ENCODE results near the gene LRRK1.

DNA sequence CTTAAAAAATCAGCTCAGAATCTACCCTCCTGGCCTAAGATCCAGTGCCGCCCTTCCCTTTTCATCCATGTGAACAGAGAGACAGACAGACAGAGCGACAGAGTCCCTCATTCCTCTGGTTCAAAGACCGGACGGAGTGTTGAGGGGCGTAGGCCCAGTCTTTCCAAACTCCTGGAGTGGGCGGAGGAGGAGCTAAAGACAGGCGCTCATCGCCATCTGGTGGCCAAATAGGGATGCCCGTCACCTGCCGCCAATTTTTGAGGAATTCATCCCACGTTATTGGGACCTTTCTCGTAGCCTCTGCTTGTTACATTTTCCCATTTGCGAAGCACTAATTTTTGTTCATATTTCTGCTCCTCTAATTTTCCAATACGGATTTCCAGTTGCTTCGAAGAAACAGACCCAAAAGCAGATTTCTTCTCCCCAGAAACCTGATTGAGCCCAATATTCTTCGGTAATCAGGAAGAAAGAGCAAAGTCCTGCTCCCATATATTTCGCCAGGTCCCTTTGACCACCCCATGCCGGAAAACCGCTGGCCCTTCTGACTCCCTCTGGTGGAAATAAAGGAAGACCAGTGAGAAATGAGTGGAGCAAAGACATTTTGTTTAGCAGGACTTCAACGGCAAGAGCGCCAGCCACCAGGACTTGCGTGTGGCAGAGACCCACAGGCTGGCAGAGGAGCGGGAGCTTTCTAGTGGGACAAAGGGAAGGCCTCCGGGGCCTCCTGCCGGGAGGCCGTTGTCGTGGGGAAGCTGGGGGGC, 88.0 kb downstream of the LRRK1 start:
- no peak for TF ChIP-seq EZH2 (IDR thresholded peaks at IDR 0.05; ENCODE audit: low read length)
- TF ChIP-seq, protein P1, sequence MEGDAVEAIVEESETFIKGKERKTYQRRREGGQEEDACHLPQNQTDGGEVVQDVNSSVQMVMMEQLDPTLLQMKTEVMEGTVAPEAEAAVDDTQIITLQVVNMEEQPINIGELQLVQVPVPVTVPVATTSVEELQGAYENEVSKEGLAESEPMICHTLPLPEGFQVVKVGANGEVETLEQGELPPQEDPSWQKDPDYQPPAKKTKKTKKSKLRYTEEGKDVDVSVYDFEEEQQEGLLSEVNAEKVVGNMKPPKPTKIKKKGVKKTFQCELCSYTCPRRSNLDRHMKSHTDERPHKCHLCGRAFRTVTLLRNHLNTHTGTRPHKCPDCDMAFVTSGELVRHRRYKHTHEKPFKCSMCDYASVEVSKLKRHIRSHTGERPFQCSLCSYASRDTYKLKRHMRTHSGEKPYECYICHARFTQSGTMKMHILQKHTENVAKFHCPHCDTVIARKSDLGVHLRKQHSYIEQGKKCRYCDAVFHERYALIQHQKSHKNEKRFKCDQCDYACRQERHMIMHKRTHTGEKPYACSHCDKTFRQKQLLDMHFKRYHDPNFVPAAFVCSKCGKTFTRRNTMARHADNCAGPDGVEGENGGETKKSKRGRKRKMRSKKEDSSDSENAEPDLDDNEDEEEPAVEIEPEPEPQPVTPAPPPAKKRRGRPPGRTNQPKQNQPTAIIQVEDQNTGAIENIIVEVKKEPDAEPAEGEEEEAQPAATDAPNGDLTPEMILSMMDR (optimal IDR thresholded peaks at IDR 0.05 in 1 of 3, IDR thresholded peaks at IDR 0.05 in 1 of 3, conservative IDR thresholded peaks at IDR 0.05 in 1 of 3; ENCODE audit: extremely low read depth in 1 of 3, insufficient read depth in 2 of 3, low read length in 3 of 3): peak; percentile 91 to 92 (median 92)
